Loucy (cell line): ENCODE data around the gene TRAF3.

Source experiments
- H2AFZ ChIP-seq: fragments of 200-600 bp; sonication (generic); 2 replicates; pipeline ENCODE4 v1.6.0; 2016; ENCODE audit warnings: antibody characterized with exemption, mild to moderate bottlenecking, low read length, moderate library complexity
- H3F3A ChIP-seq: fragments of 200-600 bp; 2 replicates; pipeline ENCODE4 v1.6.0; 2016; ENCODE audit warnings: antibody characterized with exemption, low read depth, mild to moderate bottlenecking
- H3K27me3 ChIP-seq: fragments of 200-600 bp; sonication (generic); 2 replicates; pipeline ENCODE4 v1.6.1; 2014; ENCODE audit warnings: low read length, mild to moderate bottlenecking; ENCODE audit not compliant: insufficient read depth, poor library complexity, severe bottlenecking
- H3K36me3 ChIP-seq: fragments of 200-600 bp; sonication (generic); 2 replicates; pipeline ENCODE4 v1.6.1; 2016; ENCODE audit warnings: low read length; ENCODE audit not compliant: insufficient read depth
- H3K4me1 ChIP-seq: fragments of 200-600 bp; sonication (generic); 2 replicates; pipeline ENCODE4 v1.5.1; 2014; ENCODE audit warnings: low read length, mild to moderate bottlenecking; ENCODE audit not compliant: insufficient read depth, poor library complexity, severe bottlenecking
- H3K4me2 ChIP-seq: fragments of 200-600 bp; sonication (generic); 2 replicates; pipeline ENCODE4 v1.6.0; 2014; ENCODE audit warnings: antibody characterized with exemption, low read length, low read depth, mild to moderate bottlenecking; ENCODE audit not compliant: poor library complexity, severe bottlenecking
- H3K4me3 ChIP-seq: fragments of 200-600 bp; sonication (generic); 2 replicates; pipeline ENCODE4 v1.5.1; 2014; ENCODE audit warnings: low read length, mild to moderate bottlenecking, mixed read lengths; ENCODE audit not compliant: poor library complexity, severe bottlenecking
- H3K79me2 ChIP-seq: fragments of 200-600 bp; sonication (generic); 2 replicates; pipeline ENCODE4 v1.6.1; 2014; ENCODE audit warnings: low read length; ENCODE audit not compliant: insufficient read depth
- H3K9ac ChIP-seq: fragments of 200-600 bp; sonication (generic); 2 replicates; pipeline ENCODE4 v1.6.0; 2014; ENCODE audit warnings: mild to moderate bottlenecking, low read depth, low read length, moderate library complexity; ENCODE audit not compliant: poor library complexity, severe bottlenecking
- H3K9me2 ChIP-seq: fragments of 200-600 bp; sonication (generic); replicated peaks from 2 replicates; pipeline ENCODE4 v1.6.1; 2016; ENCODE audit warnings: low read depth, low read length, mixed read lengths
- H3K9me3 ChIP-seq: fragments of 200-600 bp; sonication (generic); 2 replicates; pipeline ENCODE4 v1.6.1; 2014; ENCODE audit warnings: mild to moderate bottlenecking, antibody characterized with exemption, low read length, low read depth; ENCODE audit not compliant: insufficient read depth
- H4K20me1 ChIP-seq: fragments of 200-600 bp; sonication (generic); 2 replicates; pipeline ENCODE4 v1.6.0; 2014; ENCODE audit warnings: antibody characterized with exemption, low read length, mild to moderate bottlenecking; ENCODE audit not compliant: insufficient read depth, poor library complexity, severe bottlenecking
- CTCF ChIP-seq: fragments of 200-600 bp; sonication (generic); conservative IDR thresholded peaks from 2 replicates; pipeline ENCODE4 v1.5.1; 2014; ENCODE audit warnings: mild to moderate bottlenecking, antibody characterized with exemption, low read length
- EZH2phosphoT487 ChIP-seq: fragments of 200-600 bp; IDR thresholded peaks from 2 replicates; pipeline ENCODE4 v1.6.1; 2018; ENCODE audit warnings: antibody characterized with exemption, mild to moderate bottlenecking, moderate library complexity, borderline replicate concordance

The TRAF3 gene

DNA sequence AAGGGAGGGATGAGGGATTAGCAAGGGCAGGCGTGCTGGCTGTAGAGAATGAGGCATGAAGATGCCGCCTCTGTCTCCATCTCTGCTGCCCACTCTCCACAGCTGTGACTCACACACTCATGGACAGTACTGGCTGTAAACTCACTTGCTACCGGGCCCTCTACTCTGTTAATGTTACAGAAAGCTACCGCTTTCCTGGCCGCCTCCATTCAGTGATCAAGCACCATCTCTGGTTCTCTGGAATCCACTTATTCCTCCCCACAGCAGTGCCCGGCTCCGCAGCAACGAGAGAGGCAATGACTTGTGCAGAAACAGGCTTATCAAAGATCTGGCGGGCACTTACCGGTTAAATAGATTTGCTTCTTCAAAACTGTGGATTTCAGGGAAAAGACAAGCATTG, 180.0 kb downstream of the TRAF3 start:
- H3K36me3 ChIP-seq = no peaks in the 10 kb centered on the region
- no peaks in the 10 kb centered on the region for H3K27me3 ChIP-seq
- H3K4me1 ChIP-seq = no peaks in the 10 kb centered on the region
- H3K9me3 ChIP-seq = no peaks in the 10 kb centered on the region
- no peak overlapping the region for H2AFZ ChIP-seq
- TF ChIP-seq EZH2phosphoT487 (no peak), CTCF (no peak)
- H3K4me3 ChIP-seq = no peak overlapping the region
- no peaks in the 10 kb centered on the region for H3K79me2 ChIP-seq
- H4K20me1 ChIP-seq = no peaks in the 10 kb centered on the region
- H3K9ac ChIP-seq = no peak overlapping the region
- no peaks in the 10 kb centered on the region for H3F3A ChIP-seq
- no peak overlapping the region for H3K4me2 ChIP-seq
- H3K9me2 ChIP-seq = no peaks in the 10 kb centered on the region

GRCh38 chr14:102958461-102958860, 181.2 kb downstream of the TRAF3 start:
- Histone ChIP-seq H3K4me1 (no peaks in the 10 kb centered on the region), H3K9me2 (no peaks in the 10 kb centered on the region), H3K36me3 (no peaks in the 10 kb centered on the region), H2AFZ (no peak overlapping the region), H3F3A (no peaks in the 10 kb centered on the region), H3K79me2 (no peaks in the 10 kb centered on the region), H3K9ac (no peak overlapping the region), H3K4me3 (no peak overlapping the region), H3K4me2 (no peak overlapping the region), H4K20me1 (no peaks in the 10 kb centered on the region), H3K27me3 (no peaks in the 10 kb centered on the region), H3K9me3 (no peaks in the 10 kb centered on the region)
- no peak for TF ChIP-seq CTCF
- TF ChIP-seq EZH2phosphoT487 = no peak
